HG03097 (cell line): ENCODE measurements around the gene CRAT.
A peak's percentile ranks its signal among the peaks of the same experiment; 100 is the strongest.

Experiments used
- ATAC-seq: cut with Tn5 transposase; IDR thresholded peaks from one replicate; pipeline ENCODE4 v1.9.1; 2021; ENCODE audit not compliant: unreplicated experiment, low FRiP score

CRAT gene

DNA sequence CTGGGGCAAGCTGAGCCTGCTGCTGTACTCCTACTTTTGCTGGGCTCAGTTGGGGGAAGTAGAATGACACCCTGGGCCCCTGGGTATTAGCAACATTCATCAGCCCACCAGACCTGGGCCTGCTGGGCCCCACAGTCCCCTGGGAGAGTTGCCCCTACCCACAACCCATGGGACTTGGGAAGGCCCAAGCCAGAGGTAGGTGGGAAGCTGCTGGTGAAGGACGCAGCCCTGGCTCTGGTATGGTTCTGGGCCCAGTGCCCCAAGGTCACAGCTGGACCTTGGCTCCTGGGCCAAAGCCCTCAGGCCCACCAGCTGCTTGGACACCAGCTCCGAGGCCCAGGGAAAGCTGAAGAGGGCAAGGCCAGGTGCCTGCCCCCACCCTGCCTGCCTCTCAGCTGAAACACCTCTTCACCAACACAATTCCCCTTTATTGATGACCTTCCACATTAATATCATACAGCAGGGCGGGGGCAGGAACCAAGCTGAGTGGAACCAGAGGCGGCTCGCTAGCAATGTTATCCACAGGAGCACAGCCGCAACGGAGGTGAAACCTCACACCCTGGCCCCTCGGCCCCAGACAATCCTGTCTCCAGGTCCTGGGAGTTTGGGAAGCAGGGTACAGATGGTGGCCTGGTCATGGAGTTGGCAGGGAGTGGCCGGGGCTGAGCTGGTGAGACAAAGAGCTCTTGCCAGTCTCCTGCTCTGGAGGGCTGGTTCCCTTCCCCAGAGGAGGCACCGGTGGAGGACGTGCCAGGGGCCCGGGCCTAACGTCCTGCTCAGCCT, 16.0 kb downstream of the CRAT start:
- ATAC-seq, result no peak

DNA sequence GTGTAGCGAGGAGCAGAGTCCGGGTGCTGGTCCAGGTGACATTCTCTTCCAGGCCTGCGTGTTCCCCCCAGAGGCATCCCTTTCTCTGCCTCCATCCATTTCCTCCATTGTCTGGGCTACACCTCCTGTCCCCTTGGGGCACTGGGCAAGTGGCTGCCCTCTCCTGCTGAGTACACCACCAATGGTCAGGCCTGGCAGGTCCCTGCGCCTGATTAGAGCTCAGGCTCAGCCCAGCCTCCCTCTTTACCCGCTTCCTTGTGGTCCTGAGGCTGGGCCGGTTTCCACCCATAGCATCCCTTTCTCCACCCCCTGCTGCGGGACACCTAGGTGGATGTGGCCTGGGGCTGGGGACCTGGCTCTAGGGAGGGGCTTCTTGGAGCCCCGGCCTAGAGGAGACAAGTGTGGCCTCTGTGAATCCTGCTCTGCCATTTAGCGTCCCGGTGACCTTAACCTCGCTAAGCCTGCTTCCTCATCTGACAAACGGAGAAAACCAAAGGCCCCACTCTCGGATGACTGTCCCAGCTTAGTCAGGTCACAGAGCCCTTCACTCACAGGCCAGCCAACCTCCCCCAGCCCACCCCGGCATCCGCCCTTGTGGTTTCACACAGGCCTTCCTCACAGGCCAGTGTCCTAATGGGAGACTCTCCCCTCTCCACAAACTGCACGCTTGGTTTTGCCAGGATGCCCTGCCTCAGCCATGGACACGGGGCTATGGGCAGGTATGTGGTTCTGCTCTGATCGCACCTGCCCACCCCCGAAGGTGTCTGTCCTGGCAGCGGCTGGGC, 16.8 kb downstream of the CRAT start:
- no peak for ATAC-seq

DNA sequence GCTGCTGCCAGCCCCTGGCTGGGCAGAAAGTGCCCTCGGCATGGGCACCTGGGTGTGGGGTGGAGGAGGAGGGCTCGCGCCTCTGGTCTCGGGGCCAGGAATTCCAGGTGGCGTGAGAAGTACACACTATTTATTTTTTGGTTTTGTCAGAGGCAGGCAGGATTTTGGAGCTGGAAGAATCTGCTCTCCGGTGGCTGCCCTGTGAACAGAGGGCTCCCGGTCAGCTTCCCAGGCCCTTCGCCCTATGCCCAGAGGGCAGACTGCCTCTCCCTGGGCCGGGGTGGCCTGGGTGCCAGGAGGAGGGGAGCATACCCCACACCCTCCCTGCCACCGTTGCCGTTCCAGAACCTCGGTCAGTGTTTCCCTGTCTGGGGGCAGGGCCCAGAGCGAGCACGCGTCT, 21.3 kb downstream of the CRAT start:
- ATAC-seq, result no peak

DNA sequence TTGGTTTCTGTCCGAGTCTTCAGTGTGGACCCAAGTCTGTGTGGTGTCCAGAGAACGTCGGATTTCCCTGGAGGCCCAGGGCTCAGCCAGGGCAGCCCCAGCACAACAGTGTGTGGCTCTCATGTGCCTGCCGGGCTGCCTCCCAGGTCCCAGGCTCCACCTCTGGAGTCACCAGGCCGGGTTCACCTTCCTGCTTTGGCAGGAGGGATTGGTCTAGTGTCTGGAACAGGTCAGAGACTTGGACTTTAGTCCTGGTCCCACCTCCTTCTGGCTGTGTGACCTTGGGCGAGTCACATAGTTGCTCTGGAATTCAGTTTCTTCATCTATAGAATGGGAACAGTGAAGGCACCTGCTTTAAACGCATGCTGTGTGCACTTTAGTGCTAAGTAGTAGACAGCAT, 26.5 kb downstream of the CRAT start:
- no peak for ATAC-seq

DNA sequence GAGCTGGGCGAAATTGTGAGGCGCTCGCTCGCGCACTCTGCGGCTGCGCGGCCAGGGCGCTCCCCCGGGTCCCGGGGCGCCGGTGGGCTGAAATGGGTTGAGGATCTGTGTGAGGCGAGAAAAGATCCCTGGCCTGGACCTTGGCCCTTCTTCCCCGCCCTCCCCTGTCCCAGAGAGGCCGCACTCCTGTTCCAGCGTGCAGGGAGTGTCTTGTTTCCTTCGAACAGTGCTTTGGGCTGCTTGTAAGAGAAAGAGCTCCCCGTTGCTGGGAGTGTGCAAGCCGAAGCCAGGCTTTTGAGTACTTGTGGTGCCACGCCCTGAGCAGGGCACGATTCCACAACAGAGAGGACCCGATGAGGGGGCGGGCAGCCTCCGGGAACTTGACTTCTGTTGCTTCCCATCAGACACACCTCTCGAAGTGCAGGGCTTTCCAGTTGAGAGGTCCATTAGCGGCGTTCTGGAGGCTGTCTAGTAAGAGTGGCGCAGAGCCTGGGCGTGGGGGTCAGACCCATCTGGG, 29.1 kb downstream of the CRAT start:
- no peak for ATAC-seq

DNA sequence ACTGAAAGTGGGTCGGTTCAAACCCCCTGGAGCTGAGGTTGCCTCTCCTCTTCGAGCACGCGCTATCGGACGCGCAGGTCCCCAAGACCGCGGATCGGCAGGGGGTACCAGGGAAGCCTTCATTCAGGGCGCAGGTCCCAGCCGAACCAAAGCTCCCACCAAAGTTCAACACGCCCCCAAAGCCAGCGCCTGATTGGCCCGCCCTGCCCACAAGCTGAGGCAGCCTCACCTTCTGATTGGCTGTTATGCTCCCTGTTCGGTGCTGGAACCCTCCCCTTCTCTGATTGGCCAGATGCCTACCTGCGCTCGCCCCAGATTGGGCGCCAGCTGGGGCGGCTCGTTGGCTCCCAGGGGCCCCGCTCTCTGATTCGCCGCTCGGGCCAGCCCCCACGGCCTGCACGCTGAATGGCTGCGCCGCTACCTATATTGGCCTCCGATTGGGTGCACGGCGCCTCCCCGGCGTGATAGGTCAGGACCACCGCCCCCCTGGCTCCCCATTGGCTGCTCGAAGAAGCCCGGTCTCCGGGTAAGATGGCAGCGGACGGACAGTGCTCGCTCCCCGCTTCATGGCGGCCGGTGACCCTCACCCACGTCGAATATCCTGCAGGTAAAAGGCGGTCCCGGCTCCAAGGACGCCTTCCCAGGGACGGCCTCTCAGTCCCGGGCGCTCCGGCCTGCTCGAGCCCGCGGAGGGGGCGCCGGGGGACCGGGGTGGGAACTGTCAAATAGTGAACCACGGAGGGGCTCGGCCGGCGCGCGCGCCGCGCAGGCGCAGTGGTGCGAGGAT, 29.8 kb downstream of the CRAT start, which contains the start of gene DOLPP1:
Gene DOLPP1, plus strand, starts transcription at position 511 of the 787 bp plus-strand sequence. Its CDS starts 21 bp downstream, at position 532.
- peak; percentile 88 for ATAC-seq

DNA sequence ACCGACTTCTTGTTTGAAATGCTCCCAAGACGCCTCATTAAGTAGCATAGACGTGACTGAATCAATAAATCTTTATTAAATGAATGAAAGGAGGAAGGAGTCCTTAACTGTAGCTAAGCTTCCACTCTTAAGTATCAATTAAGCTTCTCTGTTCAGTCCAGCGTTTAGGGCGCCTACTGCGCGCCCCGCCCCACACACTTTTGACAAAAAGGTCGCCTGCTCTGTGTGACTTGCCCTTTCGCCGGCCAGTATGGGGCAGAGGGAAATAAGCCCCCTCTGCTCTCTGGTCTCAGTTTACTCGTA, 30.3 kb downstream of the CRAT start:
- ATAC-seq, result peak; percentile 0

DNA sequence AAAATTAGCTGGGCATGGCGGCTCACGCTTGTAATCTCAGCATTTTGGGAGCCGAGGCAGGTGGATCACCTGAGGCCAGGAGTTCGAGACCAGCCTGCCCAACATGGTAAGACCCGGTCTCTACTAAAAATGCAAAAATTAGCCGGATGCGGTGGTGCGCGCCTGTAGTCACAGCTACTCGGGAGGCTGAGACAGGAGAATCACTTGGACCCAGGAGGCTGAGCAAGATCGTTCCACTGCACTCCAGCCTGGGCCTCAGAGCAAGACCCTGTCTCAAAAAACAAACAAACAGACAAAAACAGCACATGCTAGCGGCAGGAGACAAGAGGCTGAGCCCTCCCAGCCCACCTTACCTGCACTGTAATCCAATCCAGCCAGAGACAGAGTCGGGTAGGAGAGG, 30.8 kb downstream of the CRAT start:
- ATAC-seq, result no peak

DNA sequence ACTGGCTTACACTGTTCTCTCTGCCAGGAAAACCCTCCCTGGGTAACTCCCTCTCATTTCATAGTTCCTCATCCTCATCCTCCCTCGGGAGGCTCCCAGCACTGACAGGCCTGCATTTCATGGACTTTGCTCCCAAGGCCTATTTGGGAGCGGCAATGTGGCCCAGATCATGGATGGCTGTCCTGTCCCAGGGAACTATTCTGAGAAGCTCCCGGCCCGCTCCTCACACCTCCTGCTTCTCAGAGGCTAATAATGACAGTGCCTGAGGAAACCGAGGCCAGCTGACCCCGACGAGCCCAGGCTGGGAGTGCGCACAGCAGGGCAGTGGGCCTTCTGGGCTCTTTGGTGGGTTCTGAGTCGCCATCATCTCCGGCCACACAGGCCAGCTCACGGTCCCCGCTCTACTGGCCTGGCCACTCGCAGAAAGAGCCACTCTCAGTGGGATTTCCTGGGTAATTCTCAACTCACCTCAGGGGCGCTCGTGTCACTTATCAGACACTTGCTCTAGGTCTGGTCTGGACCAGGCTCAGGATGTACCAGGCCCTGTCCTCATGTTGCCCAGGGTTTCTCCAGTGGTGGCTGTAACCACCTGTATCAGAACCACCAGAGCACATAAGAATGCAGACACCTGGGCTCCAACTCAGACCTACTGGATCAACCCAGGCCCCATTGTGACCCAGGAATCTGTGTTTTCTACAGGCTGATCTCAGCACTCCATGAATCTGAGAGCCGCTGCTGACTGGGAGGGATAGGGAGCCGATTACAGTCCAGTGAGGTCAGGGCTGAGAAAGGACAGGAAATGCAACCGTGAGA, 31.7 kb downstream of the CRAT start:
- ATAC-seq, result no peak

DNA sequence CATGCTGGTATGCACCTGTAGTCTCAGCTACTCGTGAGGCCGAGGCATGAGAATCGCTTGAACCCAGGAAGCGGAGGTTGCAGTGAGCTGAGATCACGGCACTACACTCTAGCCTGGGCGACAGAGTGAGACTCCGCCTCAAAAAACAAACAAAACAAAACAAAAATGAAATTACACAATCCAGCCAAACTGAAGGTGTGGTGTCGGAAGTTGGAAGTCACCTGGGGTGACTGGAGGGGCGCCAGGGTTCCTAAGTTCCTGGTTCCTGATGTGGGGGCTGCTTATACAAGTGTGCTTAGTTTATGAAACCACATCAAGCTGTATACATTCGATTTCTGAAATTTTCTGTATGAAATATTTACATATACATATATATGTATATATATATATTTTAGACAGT, 33.4 kb downstream of the CRAT start:
- no peak for ATAC-seq

DNA sequence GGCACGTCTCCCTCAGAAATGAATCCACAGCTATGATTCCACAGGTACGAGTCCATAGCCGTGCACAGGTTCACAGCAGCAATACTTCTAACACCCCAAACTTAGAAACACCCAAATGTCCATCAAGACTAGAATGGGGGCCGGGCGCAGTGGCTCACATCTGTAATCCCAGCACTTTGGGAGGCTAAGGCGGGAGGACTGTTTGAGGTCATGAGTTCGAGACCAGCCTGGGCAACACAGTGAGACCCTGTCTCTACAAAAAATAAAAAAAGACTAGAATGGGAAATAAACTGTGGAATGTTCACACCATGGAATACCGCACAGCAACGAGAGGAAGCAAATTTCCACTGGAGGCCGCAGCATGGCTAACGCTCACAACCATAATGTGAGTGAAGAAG, 34.0 kb downstream of the CRAT start:
- ATAC-seq, result no peak

DNA sequence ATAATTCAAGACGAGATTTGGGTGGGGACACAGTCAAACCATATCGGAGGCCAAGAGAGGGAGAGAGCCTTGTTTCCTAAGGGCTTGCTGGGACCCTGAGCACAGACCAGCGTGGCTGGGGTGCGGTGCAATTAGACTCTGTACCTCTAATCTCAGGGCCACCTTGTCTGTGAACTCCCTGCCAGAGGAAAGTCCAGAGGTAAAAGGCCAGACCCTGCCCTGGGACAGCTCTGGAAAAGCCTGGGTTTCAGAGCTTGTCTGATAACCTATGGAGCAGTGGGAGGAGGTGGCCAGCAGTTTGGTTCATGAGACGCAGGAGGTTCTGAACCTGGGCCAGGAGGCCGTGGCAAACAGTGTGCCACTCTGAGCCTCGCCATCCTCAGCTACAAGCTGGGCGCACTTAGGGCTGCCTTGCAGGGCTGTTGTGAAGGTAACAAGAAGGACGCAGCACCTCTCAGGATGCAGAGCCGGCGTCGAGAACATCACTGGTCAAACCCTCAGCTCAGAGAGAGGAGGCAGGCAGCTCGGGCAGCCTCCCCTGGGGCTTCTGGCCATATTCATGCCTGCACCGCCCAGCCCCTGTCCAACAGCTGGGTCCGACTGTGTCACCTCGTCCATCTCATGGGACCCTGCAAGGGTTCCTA, 34.5 kb downstream of the CRAT start:
- ATAC-seq, result no peak

DNA sequence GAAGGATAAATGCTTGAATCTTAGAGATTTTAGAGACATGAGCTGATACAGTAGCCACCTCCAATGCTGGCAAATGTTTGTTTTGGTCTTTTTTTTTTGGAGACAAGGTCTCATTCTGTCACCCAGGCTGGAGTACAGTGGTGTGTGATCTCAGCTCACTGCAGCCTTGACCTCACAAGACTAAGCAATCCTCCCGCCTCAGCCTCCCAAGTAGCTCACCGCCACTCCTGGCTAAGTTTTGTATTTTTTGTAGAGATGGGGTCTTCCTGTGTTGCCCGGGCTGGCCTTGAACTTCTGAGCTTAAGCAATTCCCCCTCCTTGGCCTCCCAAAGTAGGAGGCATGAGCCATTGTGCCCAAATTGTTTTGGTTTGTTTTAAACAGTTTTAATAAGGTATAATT, 36.5 kb downstream of the CRAT start:
- ATAC-seq, result no peak

DNA sequence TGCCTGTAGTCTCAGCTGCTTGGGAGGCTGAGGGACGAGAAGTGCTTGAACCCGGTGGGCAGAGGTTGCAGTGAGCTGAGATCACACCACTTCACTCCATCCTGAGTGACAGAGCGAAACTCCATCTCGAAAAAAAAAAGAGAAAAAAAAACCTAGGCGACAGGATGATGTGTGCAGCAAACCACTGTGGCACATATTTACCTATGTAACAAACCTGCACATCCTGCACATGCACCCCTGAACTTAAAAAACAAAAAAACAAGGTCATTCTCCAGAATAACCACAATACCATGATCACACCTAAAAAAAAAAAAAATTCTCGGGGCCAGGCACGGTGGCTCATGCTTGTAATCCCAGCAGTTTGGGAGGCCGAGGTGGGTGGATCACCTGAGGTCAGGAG, 37.2 kb downstream of the CRAT start:
- no peak for ATAC-seq

DNA sequence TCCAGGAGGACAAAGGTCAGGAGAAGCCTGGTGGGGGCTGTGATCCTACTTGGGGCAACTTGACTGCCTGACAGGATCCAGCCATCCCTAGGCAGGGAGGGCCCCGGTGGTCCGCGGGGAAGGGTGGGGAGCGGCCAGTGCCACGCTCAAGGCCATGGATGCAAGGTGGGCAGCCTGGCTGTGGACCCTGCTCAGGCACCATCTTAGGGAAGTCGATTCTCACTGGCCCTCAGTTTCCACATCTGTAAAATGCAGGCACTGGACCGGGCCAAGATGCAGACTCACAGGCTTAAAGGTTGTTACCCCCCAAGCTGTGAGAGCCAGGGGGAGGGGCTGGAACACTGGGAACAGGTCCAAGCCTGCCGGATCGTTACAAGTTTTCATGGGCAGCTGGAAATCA, 38.4 kb downstream of the CRAT start:
- no peak for ATAC-seq

DNA sequence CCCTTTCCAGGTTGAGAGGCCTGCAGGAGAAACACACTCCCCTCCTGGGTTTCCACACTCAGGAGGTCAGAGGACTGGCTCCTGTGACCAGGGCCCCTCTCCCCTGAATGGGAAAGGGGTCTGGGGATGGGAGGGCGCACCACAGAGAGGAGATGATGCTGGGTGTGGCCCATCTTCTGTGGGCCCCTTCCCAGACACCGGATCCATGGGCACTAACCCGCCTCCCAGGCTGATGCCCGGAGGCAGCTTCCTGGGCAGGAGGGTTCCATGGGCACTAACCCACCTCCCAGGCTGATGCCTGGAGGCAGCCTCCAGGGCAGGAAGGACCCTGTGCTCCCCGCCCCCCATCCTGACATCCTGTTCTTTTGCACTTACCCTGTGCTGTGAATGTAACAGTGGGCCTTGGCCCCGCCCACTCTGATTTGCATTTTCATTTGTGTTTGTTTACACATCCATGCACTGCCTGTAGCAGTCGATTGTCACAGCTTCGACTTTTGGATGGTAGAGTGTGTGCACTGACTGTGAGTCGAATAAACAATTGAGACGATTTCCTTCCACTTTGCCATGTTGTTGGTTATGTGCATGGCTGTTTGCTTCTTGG, 39.0 kb downstream of the CRAT start:
- ATAC-seq, result no peak

DNA sequence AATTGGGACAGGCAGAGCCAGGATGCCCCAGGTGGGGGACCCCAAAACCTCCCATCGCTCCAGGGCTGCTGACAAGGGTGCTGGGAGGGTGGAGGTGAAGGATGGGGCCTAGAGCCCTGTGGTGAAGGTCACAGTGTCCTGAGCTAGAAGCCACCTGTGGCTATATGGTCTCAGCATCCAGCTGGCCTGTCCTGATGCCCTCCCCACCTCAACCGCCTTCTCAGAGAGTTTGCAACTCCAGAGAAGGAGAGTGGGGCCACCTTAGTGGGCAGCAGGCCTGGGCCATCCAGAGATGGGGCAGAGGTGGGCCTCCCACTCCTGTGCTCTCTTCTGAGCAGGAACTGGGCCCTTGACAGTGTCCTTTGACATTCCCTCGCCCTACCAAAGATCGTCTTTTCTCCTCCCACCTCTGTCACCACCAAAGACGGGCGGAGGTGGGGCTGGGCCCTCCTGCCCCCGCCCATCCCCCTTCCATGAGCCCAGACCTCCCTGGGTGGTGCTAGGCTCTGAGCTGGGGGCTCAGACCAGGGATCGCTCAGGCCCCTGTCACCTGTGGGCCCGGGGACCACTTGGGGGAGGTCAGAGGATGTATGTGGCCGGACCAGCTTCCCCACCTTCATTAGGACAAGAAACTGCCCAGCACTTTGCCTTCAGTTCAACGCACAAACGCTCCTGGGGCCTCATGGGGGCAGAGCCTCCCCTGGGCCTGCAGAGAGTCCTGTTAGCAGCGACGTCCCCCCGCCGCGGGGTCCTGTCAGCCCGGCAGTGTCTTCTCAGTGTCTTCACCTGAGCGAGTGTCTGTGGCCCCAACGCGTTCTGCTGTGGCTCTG, 39.7 kb downstream of the CRAT start:
- no peak for ATAC-seq

DNA sequence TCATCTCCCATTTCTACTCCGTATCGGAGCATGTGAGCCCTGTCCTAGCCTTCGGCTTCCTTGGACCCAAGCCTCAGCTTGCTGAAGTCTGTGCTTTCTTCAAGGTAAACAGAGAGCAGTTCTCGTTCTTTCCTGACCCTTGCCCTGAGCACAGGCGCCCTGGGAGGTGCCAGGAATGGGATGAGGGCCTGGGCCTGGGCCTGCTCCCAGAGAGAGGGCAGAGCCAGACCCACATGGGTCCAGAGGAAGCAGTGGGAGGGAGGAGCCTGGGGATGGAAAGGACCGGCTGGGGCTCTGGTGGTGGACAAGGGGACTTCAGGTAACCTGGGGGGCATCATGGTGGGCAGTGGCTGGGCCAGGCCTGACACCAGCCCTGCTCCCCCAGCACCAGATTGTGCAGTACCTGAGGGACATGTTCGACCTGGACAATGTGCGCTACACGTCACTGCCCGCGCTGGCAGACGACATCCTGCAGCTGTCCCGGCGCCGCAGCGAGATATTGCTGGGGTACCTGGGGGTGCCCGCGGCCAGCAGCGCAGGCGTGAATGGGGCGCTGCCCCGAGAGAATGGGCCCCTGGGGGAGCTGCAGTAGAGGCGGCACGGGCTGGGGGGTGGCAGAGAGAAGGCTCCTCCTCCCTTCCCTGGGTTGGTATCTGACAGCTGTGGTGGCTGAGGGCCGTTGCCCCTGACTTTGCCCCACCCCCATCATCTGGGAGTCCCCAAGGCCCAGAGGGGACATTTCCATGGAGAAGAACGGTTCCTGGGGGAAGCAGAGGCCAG, 40.5 kb downstream of the CRAT start:
- no peak for ATAC-seq
